Activated CD8-positive, alpha-beta memory T cell treated with anti-CD3 and anti-CD28 coated beads, Interleukin-2, amount 50 U/mL, for 1 hour (primary cell): ENCODE measurements around the gene P4HA2.
A peak's percentile ranks its signal among the peaks of the same experiment; 100 is the strongest.

Experiments used
- DNase-seq: peaks from one replicate; pipeline ENCODE4 v3.0.0-alpha.2; 2020; ENCODE audit errors: extremely low read depth

Gene P4HA2

DNA sequence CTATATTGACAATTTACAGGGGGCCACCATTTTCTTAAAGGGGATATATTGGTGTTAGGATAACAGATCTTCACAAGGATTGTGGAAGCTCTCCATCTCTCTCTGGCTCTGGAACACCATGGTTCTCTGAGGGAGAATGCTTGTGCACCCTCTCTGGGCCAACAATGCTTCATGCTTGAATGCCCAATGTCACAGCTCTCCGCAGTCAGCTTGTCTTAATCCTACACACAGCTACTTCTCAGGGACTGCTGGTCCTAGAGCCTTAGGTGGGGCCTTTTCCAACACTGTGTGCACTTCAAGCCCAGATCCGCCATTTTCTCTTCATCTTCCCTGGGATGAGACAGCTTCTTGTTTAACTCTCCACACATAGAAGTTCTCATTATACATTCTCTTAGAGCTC lies 22.9 kb upstream of the P4HA2 start:
- DNase-seq: no peak

GRCh38 chr5:132246806-132247205 lies 19.2 kb upstream of the P4HA2 start:
- no peak for DNase-seq

- DNase-seq: no peak
These were observed 17.9 kb upstream of the P4HA2 start for GRCh38 chr5:132245593-132245992.

- DNase-seq: no peak
These were observed 15.8 kb upstream of the P4HA2 start for GRCh38 chr5:132243366-132243977.

DNA sequence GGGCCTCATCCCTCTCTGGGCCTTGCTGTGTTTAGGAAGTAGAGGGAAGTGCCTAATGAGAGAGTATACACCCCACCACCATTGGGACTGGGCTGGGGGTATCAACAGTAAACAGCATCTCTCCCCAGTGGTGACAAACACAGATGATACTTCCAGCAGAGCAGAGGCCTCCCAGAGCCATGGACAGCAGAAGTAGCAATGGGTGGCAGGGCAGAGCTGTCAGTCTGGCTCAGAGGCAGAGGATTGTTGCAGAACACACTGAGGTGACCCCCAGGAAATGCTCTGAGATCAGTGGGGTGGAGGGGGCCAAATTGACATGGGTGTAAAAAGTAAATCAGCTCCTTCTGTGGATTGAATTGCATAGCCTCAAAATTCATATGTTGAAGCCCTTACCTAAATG lies 12.1 kb upstream of the P4HA2 start:
- DNase-seq: no peak

DNA sequence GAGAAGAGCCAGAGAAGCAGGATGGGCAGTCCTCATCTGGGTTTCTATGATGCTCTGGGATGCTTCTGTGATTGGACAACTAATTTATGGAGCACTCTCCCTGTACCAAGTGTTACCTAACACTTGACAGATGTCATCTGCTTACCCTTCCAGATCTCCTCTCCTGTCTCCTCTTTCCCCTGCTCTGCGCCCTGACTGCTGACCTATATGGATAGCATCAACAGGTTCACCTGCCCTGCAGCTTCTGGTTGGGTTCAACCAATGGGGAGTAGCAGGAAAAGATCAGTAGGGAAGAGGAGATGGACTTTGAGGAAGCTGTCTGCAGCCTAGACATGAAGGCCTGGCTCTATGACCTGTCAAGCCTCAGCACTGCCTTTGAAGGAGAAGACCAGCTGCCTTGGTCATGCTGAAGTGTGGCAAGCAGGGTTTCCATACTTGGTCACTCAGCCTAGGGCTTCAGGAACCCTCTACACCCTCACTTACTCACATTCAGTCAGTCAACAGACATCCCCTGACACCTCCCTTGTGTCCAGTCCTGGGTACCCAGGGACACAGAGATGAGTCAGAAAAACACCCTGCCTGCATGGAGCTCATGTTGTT lies 11.3 kb upstream of the P4HA2 start:
- no peak for DNase-seq

DNA sequence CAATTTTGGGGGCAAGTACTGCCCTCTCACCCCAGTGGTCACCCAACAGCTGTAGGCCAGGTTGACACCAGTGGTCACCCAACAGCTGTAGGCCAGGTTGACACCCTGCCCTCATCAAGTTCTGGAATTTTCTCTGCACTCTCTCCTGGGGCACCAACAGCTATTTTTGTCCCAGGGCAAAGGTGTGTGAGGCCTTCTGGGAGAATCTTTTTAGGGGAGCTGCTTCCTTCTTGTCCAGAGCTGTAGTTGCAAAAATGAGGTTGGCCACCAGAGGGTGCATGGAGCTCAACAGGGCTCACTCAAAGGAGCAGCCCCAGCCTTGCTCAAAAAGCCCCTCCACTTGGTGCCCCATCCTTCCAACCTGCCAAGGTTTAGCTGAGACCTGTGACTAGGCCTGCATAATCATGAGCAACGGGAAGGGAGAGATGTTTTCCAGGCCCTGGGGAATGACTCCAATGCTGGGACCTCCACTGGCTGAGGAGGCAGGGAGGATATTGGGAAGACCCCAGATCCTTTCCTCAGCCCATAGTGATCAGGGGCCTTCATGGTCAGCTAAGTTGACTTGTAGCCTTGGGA lies 10.6 kb upstream of the P4HA2 start:
- DNase-seq: peak; percentile 22

- DNase-seq: no peak
These were observed 10.0 kb upstream of the P4HA2 start for GRCh38 chr5:132237670-132238069.

- DNase-seq: no peak
These were observed 9.5 kb upstream of the P4HA2 start for GRCh38 chr5:132237141-132237540.

- no peak for DNase-seq
These were observed 7.7 kb upstream of the P4HA2 start for GRCh38 chr5:132235340-132235739.

DNA sequence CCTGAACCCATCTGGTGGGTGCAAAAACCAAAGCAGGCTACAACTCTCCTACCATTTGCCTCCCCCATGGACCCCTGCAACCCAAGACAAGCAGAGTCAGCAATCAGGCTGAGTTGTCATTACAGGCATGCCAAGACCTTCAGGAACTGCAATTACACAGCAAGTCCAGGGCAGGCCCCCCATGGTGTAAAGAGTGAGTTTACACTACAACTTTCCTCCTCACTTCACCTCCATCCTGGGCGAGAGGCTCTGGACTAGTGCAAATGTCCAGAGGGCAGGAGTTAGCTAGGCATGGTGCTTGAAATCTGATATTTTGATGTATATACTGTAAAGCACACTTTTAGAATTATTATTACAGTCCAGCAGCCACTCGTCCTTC lies 7.0 kb upstream of the P4HA2 start:
- no peak for DNase-seq

DNA sequence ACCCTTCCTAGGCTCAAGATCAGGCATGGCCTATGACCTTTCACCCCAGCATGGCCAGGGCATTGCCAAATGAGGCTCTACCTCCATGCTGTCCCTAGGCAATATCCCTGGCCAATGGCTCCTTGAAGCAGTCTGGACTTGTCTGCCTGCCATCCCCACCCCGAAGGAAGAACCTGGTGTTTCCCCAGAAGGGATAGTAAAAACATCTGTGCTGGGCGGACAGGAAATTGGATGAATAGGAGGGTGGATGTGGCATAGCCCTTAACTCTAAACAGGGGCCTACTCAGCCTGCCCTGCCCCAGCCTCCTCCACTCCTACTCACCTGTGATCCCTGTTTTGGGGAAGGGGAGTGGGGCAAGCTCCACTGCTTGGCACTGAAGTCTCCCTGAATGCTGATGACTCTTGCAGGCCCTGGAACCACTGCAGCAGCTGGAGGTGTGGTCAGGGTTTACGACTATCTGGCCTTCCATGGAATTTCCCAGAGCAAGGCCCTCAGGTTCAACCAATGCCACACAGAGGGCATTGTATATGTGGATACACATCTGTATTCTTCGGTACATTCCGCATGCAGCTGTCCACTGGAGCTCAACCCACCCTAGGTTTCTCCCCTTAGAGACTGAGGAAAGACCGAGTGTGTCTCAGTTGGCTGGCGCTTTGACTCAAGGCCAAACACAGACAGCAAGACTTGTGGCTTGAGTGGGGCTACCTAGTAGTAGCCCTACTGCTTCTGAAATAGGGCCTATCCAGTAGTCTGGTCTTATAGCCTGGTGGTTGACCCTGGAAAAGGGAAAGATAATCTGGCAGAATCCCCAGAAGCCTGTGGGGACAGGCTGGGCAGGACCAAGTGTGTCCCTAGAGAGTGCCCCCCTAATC lies 6.4 kb upstream of the P4HA2 start:
- DNase-seq: no peak

GRCh38 chr5:132233081-132233480 lies 5.4 kb upstream of the P4HA2 start:
- DNase-seq: no peak

DNA sequence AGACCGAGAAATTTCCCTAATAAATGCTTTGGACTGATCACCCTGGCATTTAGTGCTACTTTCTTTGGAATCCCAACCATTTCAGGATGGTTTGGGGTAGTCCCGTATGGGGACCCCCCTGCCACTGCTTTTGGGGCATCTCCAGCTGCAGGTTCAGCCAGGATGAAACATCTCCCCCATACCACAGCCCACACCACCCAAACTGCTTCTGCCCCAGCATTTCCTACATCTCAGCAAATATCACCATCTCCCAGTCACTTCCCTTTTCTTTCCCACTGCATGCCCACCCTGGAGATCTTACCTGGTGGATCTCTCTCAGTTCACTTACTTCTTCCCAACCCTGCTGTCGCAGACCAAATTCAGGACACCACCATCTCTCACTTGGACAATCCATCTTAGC lies 4.8 kb upstream of the P4HA2 start:
- DNase-seq: no peak

DNA sequence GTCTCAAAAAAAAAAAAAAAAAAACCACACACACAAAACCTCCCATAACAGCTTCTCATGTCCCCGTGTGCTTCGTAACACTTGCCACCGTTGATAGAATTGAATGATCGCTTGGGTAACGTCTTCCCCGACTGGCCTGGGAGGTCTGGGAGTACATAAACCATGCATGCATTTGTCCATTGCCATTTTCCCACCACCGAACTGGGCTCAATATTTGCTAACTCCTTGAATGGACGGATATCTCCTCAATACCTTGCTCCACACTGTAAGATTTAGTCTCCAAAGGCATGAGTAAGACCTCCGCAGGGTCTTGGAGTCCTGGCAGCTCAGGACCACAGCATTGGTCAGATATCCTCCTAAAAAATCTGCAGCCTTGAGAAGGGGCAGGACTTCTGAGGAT lies 3.2 kb upstream of the P4HA2 start:
- no peak for DNase-seq

- no peak for DNase-seq
These were observed 1.6 kb upstream of the P4HA2 start for GRCh38 chr5:132229236-132229635.

DNA sequence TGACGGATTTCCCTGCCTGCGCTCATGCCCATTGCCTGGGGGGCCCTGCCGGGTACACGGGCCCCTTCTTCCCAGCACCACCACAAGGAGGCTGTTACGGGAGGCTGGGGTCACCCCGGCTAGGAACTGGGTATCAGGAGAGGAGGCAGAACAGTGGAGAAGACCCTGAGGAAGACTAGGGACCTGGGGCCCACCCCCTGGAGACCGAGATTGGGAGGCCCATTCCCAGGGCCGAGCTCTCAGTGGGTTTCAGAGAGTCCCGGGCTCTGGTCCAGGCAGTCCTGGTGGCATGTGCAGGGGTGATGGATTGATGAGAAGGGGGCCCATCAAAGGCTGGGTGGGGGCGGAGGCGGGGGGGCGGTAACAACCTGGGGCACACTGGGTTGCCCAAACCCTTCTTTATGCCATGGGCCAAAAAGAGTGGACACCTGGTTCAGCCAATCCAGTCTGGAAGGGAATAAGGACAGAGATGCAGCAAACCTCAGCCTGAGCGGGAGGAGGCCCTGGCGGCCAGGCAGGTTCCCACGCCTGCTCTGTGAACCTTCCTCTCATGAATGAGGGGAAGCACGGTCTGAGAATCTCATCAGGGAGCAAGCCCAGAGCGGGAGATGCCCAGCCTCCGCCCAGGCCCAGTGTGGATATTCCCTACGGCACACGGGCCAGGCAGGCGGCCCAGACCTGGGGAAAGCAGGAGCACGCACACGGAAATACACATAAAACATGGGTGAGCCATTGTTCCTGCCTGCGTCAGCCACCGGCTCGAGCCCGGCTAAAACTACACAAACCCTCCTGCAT lies 785 bp upstream of the P4HA2 start:
- DNase-seq: no peak

DNA sequence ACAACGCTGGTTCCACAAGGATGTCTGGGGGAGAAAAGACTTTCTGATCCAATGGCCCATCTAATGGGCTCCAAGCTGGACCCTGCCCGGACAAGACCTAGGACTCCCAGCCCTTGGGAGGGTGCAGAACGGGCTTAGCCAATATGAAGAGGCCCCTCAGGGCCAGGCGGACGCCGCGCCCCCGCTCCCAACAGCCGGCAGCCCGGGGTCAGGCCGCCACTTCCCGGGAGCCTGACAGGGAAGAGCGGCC lies 493 bp downstream of the P4HA2 start:
- no peak for DNase-seq

- DNase-seq: no peak
These were observed 978 bp downstream of the P4HA2 start for GRCh38 chr5:132226516-132227234.

DNA sequence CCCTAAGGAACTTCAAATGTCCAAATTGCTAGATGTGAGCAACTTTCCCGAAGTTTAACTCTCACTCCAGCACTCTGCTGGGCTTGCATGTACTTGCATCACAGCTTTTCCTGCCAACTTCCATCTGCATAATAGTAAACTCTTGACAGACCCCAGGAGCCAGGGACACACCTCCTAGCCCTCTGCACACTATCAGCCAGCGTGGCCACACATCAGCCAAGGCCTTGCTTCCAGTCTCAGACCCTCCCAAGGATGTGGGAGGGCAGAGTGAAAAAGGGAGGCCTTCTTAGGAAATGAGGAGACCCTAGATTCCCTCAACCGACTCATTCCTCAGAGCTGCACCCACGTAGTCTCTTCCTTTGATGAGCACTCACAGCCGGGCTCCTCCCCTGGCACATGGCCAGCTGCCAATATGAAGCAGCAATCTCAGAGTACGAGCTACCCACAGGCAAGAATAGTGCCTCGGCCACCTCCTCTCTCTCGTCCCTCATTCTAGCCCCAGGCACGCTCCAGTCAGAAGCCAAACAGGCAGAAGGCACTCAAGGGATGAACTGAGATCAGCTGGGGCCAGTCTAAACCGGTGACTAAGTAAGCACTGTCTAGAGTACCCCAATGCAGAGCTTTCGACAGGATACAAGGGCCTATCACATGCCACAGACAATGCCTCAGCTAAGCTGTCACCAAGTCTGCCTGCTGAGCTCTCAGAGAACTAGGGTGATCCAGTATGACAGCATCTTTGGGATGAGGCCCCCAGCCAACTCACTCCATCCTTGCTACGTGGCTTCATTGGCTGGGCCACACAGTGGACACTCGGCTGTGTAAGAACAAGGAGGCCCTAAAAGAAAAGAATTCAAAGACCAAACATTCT lies 2.3 kb downstream of the P4HA2 start:
- no peak for DNase-seq

GRCh38 chr5:132224716-132225115 lies 2.9 kb downstream of the P4HA2 start:
- DNase-seq: no peak
